ENCODE results near the gene MYOCOS.
"Not testable (repeated sequence)": the region's sequence is repeated elsewhere in the genome, so short reads cannot be mapped to it uniquely, and the experiment has no call there.

DNA sequence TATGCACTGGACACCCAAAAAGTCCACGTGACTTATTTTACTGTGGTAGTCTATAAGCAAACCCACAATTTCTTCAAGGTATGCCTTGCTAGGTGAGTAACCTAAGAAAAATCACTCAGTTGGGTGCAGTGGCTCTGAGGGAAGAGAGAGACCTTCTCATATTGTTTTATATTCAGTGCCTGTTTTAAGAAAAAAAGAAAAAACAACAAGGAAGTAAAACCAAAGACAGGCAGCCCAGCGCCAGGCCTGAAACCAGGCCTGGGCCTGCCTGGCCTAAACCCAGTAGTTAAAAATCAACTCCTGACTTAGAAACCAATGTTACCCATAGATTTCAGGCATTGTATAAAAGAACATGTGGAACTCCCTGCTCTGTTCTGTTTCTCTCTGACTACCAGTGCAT, 21.7 kb upstream of the MYOCOS start:
- TF ChIP-seq, protein P1, sequence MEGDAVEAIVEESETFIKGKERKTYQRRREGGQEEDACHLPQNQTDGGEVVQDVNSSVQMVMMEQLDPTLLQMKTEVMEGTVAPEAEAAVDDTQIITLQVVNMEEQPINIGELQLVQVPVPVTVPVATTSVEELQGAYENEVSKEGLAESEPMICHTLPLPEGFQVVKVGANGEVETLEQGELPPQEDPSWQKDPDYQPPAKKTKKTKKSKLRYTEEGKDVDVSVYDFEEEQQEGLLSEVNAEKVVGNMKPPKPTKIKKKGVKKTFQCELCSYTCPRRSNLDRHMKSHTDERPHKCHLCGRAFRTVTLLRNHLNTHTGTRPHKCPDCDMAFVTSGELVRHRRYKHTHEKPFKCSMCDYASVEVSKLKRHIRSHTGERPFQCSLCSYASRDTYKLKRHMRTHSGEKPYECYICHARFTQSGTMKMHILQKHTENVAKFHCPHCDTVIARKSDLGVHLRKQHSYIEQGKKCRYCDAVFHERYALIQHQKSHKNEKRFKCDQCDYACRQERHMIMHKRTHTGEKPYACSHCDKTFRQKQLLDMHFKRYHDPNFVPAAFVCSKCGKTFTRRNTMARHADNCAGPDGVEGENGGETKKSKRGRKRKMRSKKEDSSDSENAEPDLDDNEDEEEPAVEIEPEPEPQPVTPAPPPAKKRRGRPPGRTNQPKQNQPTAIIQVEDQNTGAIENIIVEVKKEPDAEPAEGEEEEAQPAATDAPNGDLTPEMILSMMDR (conservative IDR thresholded peaks at IDR 0.05): not testable (repeated sequence)
- not testable (repeated sequence) for TF ChIP-seq EZH2 (IDR thresholded peaks at IDR 0.05; ENCODE audit: low read depth)

All from PC-9 (cell line).